ENCODE data around the gene OPN4. TPM values are rescaled to one million over a fixed set of nuclear protein-coding genes. Genes with fewer than 3 reads are reported as not detected.

The OPN4 gene
- total RNA-seq, 1 donor from 2014 or later: not detected

DNA sequence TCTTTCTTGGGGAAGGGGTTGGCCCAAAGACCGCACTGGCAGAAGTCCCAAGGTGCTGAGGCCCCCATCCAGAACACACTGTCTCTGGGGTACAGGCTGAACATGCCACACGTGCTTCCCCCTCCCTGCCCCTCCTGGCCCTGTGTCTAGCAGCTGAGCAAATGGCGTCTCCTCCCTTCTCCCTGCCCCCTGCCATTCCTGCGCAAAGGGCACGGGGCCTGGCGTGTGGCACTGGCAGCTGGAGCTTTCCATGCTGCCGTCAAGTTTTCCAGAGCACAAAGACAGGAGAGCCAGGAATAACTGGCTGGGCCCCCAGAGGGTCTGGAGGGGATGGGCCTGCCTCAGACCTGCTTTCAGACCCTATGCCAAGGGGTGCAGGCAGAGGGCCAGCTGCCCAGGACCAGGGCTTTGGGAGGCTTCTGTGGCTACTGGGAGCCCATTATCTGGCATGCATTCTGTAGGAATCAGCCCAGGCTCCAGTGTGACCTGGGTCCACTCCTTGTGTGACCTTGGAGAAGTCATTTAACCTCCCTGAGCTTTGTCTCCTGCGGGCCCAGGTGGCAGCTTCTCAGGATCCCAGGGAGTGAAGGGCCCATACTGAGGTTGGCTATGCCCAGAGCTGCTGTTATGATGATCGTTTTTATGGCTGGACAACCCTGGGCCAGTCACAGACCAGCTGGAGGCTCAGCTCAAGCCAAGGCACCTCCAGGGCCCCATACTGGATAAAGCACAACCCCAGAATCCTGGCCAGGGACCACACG lies 13.3 kb downstream of the OPN4 start:
- DNase-seq (ENCODE audit: low spot score in 2 of 2, unreplicated experiment in 2 of 2): no peak
- H3K4me1 Mint-ChIP-seq: peaks cover 12% of the 10 kb centered on the region
- no peak overlapping the region for H3K4me3 Mint-ChIP-seq
- H3K36me3 Mint-ChIP-seq: no peaks in the 10 kb centered on the region
- peaks cover 8% of the 10 kb centered on the region for H3K27me3 Mint-ChIP-seq (ENCODE audit: low read depth)
- H3K27ac Mint-ChIP-seq: no peak overlapping the region
- TF ChIP-seq, protein P1, sequence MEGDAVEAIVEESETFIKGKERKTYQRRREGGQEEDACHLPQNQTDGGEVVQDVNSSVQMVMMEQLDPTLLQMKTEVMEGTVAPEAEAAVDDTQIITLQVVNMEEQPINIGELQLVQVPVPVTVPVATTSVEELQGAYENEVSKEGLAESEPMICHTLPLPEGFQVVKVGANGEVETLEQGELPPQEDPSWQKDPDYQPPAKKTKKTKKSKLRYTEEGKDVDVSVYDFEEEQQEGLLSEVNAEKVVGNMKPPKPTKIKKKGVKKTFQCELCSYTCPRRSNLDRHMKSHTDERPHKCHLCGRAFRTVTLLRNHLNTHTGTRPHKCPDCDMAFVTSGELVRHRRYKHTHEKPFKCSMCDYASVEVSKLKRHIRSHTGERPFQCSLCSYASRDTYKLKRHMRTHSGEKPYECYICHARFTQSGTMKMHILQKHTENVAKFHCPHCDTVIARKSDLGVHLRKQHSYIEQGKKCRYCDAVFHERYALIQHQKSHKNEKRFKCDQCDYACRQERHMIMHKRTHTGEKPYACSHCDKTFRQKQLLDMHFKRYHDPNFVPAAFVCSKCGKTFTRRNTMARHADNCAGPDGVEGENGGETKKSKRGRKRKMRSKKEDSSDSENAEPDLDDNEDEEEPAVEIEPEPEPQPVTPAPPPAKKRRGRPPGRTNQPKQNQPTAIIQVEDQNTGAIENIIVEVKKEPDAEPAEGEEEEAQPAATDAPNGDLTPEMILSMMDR (IDR thresholded peaks at IDR 0.05; ENCODE audit: unreplicated experiment): no peak
- H3K9me3 Mint-ChIP-seq: no peaks in the 10 kb centered on the region

DNA sequence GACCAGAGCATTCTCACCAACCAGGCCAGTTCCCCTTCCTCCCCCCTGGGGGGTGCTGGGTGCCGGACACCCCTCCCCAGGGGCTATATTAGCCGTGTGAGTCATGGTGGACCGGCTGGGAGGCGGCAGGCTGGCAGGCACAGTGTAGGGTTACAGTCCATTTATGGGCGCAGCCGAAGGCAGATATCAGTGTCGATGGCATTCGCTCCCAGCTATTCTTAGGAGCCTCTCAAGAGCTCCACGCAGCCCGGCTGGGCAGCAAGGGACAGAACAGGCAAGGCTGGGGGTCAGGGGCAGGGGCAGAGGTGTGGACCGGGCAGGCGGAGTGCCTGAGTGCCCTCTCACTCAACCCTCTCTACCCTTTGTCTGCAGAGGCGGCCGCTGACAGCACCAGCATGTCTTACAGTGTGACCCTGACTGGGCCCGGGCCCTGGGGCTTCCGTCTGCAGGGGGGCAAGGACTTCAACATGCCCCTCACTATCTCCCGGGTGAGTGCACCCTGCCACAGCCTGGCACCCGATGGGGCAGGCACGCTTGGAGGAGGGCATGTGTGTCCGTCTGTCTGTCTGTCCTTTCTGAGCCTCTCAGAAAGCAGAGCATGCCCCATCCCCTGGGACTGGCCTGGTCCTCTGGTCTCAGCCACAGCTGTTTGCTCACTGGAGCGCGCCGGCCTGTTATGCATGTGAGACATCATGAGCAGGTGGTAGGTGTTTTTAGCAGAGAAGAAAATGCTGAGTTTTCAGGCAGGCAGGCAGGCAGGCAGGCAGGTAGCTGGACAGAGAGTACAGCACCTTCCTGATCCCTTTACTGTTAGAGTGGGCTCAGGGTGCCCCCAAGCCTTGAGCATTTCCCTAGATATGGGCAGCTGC lies 14.2 kb downstream of the OPN4 start, which contains the start of gene LDB3:
LDB3 (plus strand) TSS at position 215 of the 869 bp plus-strand sequence; CDS start at position 396, 181 bp downstream.
- peaks cover 8% of the 10 kb centered on the region for H3K27me3 Mint-ChIP-seq (ENCODE audit: low read depth)
- peaks cover 19% of the 10 kb centered on the region for H3K4me1 Mint-ChIP-seq
- no peaks in the 10 kb centered on the region for H3K36me3 Mint-ChIP-seq
- no peak within 1 kb of the TSS for H3K27ac Mint-ChIP-seq
- TF ChIP-seq, protein P1 (IDR thresholded peaks at IDR 0.05; ENCODE audit: unreplicated experiment): no peak
- no peak for DNase-seq (ENCODE audit: low spot score in 2 of 2, unreplicated experiment in 2 of 2)
- H3K9me3 Mint-ChIP-seq: no peaks in the 10 kb centered on the region
- H3K4me3 Mint-ChIP-seq: no peak within 1 kb of the TSS

DNA sequence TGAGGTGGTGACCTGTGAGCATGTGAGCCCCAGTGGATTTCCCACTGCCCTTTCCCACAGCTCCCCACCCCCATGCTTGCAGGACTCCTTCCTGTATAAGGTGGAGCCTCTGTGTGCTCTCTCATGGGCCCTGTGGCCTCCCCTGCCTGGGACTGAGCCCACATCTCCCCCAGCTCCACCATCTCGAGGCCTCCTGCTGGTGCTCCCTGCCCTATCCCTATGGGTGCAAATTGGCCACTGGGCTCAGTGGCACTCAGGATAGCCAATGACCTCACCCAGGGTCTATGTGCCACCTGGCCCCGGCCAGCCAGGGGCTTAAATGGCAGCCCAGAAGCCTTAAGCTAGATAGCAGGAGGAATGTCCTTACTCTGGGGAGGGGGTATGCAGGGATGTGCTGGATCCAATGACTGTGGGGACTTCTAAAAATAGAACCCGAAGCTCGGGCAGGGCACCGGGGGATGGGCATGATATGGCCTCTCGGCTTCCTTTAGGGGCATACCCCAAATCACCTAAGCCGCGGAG lies 16.0 kb downstream of the OPN4 start:
- no peak for DNase-seq (ENCODE audit: low spot score in 2 of 2, unreplicated experiment in 2 of 2)
- TF ChIP-seq, protein P1 (IDR thresholded peaks at IDR 0.05; ENCODE audit: unreplicated experiment): no peak
- peaks cover 28% of the 10 kb centered on the region for H3K4me1 Mint-ChIP-seq
- no peaks in the 10 kb centered on the region for H3K36me3 Mint-ChIP-seq
- H3K27ac Mint-ChIP-seq: no peak overlapping the region
- H3K9me3 Mint-ChIP-seq: no peaks in the 10 kb centered on the region
- H3K27me3 Mint-ChIP-seq (ENCODE audit: low read depth): peaks cover 5% of the 10 kb centered on the region
- no peak overlapping the region for H3K4me3 Mint-ChIP-seq

DNA sequence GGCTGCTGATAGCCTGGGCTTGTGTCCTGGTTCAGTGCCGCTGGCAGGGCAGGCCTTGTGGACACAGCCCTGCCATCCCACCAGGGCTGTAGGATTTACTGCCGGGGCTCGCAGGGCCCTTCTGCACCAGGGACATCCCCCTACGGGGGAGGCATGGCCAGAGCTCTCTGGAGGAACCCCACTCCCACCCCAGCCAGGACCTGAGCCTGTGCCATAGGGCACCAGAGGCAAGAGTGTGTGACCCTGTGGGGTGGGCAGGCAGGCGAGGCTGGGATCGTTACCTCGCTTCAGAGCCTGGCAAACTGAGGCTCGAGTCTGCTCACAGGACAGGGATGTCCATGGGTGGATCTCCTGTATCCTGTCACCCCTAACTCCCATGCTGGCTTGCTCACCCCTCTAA lies 16.5 kb downstream of the OPN4 start:
- H3K27me3 Mint-ChIP-seq (ENCODE audit: low read depth): peaks cover 5% of the 10 kb centered on the region
- TF ChIP-seq, protein P1 (IDR thresholded peaks at IDR 0.05; ENCODE audit: unreplicated experiment): no peak
- H3K4me1 Mint-ChIP-seq: peaks cover 28% of the 10 kb centered on the region
- no peak overlapping the region for H3K4me3 Mint-ChIP-seq
- DNase-seq (ENCODE audit: low spot score in 2 of 2, unreplicated experiment in 2 of 2): no peak
- no peak overlapping the region for H3K27ac Mint-ChIP-seq
- H3K36me3 Mint-ChIP-seq: no peaks in the 10 kb centered on the region
- no peaks in the 10 kb centered on the region for H3K9me3 Mint-ChIP-seq

DNA sequence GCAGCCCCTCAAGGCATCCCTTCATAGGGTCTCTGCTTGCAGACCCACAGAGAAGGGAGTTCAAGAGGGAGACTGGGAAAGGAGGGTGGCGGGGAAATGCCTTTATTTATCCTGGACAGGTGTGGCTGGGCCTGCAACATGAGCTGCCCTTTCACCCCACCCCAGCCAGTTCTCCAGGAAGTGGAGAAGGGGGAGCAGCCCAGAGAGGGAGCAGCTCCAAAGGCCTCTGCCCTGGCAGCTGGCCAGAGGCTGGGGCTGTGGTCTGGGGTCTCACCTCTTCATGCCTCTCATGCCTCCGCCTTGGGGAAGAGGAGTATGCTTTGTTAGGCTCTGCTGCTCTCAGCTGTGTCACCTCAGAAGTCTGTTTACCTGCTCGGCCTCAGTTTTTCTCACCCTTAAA lies 17.1 kb downstream of the OPN4 start:
- peaks cover 5% of the 10 kb centered on the region for H3K27me3 Mint-ChIP-seq (ENCODE audit: low read depth)
- no peak overlapping the region for H3K4me3 Mint-ChIP-seq
- H3K9me3 Mint-ChIP-seq: no peaks in the 10 kb centered on the region
- TF ChIP-seq, protein P1 (IDR thresholded peaks at IDR 0.05; ENCODE audit: unreplicated experiment): no peak
- H3K4me1 Mint-ChIP-seq: peaks cover 28% of the 10 kb centered on the region
- H3K36me3 Mint-ChIP-seq: no peaks in the 10 kb centered on the region
- DNase-seq (ENCODE audit: low spot score in 2 of 2, unreplicated experiment in 2 of 2): no peak
- no peak overlapping the region for H3K27ac Mint-ChIP-seq
